ENCODE results near the gene EXOC6. TPM values are rescaled to one million over a fixed set of nuclear protein-coding genes. Genes with fewer than 3 reads are reported as not detected.

Gene EXOC6, protein sequence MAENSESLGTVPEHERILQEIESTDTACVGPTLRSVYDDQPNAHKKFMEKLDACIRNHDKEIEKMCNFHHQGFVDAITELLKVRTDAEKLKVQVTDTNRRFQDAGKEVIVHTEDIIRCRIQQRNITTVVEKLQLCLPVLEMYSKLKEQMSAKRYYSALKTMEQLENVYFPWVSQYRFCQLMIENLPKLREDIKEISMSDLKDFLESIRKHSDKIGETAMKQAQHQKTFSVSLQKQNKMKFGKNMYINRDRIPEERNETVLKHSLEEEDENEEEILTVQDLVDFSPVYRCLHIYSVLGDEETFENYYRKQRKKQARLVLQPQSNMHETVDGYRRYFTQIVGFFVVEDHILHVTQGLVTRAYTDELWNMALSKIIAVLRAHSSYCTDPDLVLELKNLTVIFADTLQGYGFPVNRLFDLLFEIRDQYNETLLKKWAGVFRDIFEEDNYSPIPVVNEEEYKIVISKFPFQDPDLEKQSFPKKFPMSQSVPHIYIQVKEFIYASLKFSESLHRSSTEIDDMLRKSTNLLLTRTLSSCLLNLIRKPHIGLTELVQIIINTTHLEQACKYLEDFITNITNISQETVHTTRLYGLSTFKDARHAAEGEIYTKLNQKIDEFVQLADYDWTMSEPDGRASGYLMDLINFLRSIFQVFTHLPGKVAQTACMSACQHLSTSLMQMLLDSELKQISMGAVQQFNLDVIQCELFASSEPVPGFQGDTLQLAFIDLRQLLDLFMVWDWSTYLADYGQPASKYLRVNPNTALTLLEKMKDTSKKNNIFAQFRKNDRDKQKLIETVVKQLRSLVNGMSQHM
- total RNA-seq (2014; rRNA removed; shearing (Covaris generic)) = 15.7 and 17.6 TPM in 2 replicates

DNA sequence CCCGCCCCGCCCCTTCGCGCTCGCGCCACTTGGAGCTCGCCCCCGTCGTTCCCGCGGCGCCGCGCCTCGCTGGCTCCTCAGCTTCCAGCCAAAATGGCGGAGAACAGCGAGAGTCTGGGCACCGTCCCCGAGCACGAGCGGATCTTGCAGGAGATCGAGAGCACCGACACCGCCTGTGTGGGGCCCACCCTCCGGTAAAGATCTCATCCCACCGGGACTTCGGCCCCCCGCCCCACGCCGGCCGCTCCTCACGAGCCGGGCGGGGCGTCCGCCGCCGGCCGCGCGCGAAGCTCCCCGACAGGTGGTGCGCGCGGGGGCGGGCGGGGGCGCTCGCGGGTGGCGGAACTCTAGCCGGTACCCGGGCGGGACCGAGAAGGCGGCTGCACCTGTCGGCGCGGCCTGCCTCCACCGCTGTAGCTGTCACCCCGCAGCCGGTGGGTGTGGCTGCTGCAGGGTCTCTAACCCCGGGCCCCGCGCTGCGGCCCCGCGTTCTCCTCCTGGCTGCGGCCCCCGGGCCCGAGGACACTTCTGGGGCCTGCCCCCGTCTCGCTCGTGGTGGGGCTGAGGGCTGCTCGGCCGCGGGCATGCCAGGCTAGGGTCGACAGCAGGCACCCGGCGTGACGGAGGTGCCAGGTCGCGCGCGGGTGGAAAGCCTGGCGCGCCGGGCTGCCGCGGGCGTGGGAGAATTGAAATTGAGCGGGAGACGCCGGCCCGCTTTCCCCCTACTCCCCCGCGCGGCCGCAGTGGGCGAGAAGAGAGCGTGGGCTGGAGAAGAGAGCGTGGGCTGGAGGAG is at the start of gene EXOC6:
EXOC6 (plus strand) TSS at position 80 of the 793 bp plus-strand sequence; CDS start at position 94, 14 bp downstream.
- DNase-seq (ENCODE audit: low spot score) = peak; percentile 58

DNA sequence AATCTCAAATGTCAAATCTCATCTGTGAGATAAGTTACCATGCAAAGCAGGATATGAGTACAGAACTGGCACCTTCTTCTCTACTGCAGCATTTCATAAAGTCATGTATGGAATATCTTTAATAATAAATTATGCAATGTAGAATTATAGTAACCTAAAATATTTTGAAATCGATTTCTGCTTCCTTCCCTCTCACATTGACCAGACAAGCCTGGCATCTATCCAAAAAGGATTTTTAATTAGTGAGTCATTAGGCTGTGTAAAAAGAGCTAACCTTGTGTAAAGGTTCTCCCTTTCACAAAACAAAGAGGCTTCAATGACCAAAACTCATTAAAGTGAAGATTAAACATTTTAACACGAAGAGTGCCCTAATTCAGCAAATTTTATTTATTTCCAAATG is 48.8 kb upstream of the EXOC6 start:
- DNase-seq (ENCODE audit: low spot score) = no peak

GRCh38 chr10:92800134-92800733 is 48.1 kb upstream of the EXOC6 start:
- DNase-seq (ENCODE audit: low spot score) = no peak

DNA sequence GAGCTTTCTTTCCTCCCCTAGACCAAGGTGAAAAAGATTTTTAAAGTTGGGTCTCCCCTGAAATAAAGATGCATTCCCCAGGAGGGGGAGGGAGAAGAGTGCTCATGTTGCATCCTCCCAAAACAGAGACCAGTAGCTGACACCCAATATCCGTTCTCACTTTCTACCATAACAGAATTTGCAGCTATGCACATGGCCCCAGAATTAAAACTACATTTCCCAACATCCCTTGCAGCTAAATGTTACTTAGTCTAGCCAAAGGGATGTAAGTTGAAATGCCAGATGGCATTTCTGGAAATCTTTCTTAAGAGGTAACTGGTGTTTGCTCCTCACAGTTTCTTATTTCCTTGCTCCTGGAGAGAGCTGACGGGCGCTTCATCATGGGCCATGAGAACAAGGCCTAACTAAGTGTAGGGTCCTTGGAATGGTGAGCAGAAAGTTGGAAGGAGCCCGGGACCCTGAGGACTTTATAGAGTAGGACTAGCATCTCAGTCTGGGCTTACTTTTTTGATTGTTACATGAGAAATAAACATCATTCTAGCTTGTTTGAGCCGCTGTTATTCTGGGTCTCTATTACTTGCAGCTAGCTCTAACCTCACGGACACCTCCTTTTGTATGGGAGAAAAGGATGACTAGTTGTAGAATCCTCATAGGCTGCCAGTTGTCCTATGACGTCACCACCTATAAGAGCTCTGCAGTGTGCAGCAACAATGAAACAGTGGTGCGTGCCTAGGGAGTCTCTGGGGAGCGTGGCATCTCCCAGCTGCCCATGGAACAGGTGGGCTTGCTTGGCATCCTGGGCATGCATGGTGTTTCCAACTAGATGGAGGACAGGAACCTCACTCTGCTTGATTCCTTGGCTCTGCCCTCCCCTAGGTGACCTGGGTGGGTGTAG is 46.1 kb upstream of the EXOC6 start:
- DNase-seq (ENCODE audit: low spot score) = no peak

DNA sequence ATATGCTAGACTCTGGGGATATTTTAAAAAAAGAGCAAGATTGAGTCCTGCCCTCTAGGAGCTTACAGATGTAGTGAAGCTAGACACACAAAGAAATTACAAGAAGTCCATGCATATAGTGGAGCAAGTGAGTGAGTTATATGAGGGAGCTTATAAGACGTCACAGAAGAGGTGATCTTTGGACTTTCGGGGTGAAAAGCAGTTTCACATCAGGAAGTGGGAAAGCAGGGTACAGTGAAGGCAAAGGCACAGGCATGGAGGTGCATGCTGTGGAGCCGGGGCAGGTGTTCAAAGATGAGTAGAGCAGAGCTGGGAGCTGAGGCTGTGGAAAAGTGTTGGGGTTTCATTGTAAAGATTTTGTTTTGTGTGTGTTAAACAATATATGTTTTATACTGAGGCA is 38.5 kb upstream of the EXOC6 start:
- DNase-seq (ENCODE audit: low spot score) = no peak

- DNase-seq (ENCODE audit: low spot score) = no peak
These were observed 37.3 kb upstream of the EXOC6 start for GRCh38 chr10:92810934-92811532.

DNA sequence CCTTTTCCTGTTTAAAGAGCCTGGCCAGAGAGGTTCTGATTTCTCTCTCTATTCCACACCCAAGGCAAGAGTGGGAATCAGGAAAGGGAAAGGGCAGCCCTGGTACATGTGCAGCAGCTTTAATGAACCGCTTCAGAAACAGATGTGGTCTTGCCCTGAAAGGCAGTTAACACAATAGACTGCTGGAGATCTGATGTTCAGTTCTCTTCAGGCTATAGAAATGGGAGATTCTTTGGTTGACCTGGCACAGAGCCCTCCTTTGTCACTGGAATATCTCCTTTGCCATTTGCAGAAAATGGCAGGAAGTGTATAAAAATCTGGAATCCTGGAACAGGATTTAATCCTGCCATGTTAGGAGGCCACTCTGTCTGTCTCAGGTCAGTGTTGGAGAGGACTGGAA is 36.3 kb upstream of the EXOC6 start:
- no peak for DNase-seq (ENCODE audit: low spot score)

DNA sequence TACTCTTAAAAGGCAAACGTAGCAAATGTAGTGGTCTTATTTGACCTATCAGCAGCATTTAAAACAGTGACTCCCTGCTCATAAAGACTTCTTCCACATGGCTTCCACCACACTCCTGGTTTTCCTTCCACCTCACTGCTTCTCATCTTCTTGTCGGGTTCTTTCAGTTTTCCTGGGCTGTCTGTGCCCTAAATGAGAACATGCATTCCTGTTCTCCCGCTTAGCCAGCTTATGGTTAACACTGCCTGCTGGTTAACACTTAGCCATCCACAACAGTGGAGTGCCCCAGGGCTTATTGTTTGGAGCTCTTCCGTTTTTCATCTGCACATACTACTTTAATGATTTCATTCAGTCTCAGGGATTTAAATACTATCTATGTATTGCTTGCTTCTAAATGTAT is 34.3 kb upstream of the EXOC6 start:
- no peak for DNase-seq (ENCODE audit: low spot score)

GRCh38 chr10:92814790-92815189 is 33.5 kb upstream of the EXOC6 start:
- no peak for DNase-seq (ENCODE audit: low spot score)

DNA sequence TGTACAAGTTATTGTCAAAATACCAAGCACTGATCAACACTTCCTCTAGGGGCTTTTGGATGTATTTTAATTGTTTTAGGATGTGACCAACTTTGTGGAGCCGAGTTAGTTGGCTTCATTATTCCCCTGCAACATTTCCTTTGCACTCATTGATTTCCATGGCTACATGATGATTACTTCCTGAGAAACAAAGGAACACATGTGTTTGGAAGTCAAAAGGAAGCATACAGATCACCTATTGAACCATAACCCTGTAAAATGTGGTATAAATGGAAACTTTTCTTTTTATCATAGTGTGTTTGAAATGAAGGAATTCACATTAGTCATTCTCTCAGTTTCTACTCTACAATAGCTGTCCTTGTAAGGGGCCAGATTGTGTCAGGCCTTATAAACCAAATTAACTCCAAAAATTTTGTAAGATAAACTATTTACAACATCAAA is 32.2 kb upstream of the EXOC6 start:
- peak; percentile 21 for DNase-seq (ENCODE audit: low spot score)

DNA sequence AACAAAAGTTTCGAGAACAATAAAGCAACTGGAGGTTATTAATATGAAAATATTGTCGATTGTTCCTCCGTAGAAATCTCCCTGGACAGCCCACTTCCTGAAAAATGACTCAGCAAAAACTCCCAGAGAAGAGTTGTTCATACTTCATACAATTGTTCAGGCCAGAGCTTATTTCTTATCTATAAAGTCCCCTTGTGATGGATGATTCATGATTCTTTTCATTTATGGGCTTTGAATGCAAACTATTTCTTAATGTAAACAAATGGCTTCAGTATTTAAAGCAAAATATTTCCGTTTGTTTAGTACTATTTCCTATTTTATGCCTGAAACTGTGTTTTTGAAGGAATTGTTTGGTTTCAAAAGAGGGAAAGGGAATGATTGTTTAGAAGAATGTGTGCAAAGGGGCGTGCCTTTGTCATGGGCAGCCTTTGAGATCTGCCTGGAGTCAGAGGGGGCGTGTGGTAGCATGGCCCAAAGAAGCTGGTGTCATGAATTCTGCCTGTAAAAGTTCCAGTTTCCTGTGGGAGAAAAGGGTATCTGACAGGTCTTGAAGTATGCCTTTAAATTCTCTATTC is 26.2 kb upstream of the EXOC6 start:
- peak; percentile 89 for DNase-seq (ENCODE audit: low spot score)

GRCh38 chr10:92822964-92823363 is 25.4 kb upstream of the EXOC6 start:
- DNase-seq (ENCODE audit: low spot score) = peak; percentile 47

- no peak for DNase-seq (ENCODE audit: low spot score)
These were observed 22.3 kb upstream of the EXOC6 start for GRCh38 chr10:92826061-92826460.

DNA sequence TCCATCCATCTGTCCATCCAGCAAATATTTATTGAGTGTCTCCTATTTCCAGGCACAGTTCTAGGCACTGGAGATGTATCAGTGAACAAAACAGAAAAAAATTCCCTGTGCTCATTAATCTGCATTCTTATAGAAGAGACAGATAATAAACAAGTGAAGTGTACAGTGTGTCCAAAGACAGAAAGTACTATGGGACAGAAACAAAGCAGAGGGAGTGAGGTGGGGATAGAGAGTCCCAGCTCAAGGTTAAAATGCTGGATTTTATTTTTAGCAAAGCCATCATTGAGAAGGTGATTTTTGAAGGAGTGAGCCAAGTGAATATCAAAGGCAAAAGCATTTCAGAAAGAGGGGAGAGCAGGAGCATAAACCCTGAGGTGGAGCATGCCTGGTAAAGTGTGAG is 21.8 kb upstream of the EXOC6 start:
- DNase-seq (ENCODE audit: low spot score) = no peak

GRCh38 chr10:92829042-92829785 is 19.1 kb upstream of the EXOC6 start:
- no peak for DNase-seq (ENCODE audit: low spot score)

GRCh38 chr10:92829786-92830377 is 18.4 kb upstream of the EXOC6 start:
- no peak for DNase-seq (ENCODE audit: low spot score)

DNA sequence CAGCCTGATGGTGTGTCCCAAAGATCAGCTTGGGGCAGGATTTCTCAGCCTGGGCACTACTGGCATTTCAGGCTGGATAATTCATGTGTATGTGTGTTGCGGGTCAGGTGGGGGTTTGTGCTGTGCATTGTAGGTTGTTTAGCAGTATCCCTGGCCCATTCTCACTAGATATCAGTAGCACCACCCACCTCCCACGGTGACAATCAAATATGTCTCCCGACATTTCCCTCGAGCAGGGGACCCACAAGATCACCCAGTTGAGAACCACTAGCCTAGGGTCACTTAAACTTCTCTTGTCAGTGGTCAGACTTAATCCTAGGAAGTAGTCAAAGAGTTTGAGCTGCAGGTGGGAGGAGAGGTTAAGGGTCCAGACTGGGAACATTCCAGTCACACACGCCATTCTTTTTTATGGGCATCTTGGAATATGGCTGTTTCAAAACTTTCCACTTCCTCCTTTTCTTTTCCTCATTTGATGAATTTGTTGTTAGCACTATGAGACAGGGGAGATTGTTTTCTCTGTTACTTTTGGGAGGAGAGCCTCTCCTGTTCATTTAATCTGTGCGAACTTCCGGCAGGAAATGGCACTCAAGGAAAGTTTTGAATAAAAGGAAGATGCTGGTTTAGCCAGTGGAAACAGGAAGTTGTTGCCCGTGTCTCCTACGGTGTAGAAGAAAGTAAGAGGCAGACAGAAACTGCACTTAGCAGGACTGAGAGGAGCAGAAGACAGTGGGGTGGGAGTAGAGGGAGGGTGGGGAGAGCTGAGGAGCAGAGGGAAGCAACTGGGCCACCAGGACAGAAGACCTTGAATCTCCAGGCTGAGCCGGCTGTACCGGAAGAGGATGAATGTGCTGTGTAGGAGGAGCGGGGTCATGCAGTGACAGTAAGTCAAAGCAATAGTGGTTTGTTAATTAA is 17.6 kb upstream of the EXOC6 start:
- no peak for DNase-seq (ENCODE audit: low spot score)

GRCh38 chr10:92832121-92832520 is 16.2 kb upstream of the EXOC6 start:
- DNase-seq (ENCODE audit: low spot score) = no peak

Measured in A172 (cell line).